Middle frontal gyrus (tissue), 1 donor: Measurements from ENCODE around the gene FBXO47.
A peak's percentile ranks its signal among the peaks of the same experiment; 100 is the strongest.

ENCODE experiments used
- DNase-seq: peaks from one replicate; pipeline ENCODE4 v3.0.0-alpha.2; 2015; ENCODE audit warnings: low spot score; ENCODE audit errors: extremely low spot score

Gene FBXO47

GRCh38 chr17:38967290-38967738, at the start of gene FBXO47:
FBXO47 (minus strand) TSS chr17:38967403; CDS start chr17:38963025, 4,378 bp downstream.
- peak; percentile 32 for DNase-seq

- DNase-seq: no peak
These were observed 49.3 kb upstream of the FBXO47 start for GRCh38 chr17:39016193-39017153.

- DNase-seq: no peak
These were observed 48.3 kb upstream of the FBXO47 start for GRCh38 chr17:39015546-39015935.

- no peak for DNase-seq
These were observed 47.8 kb upstream of the FBXO47 start for GRCh38 chr17:39014795-39015545.

GRCh38 chr17:39014044-39014794, 47.0 kb upstream of the FBXO47 start:
- DNase-seq: no peak

- DNase-seq: no peak
These were observed 45.5 kb upstream of the FBXO47 start for GRCh38 chr17:39012725-39013124.

GRCh38 chr17:39011907-39012468, 44.8 kb upstream of the FBXO47 start:
- DNase-seq: no peak

GRCh38 chr17:39009581-39010001, 42.4 kb upstream of the FBXO47 start:
- DNase-seq: no peak

GRCh38 chr17:39008633-39009032, 41.4 kb upstream of the FBXO47 start:
- DNase-seq: no peak

GRCh38 chr17:39002991-39003715, 36.0 kb upstream of the FBXO47 start:
- DNase-seq: peak; percentile 31

GRCh38 chr17:39001703-39002637, 34.8 kb upstream of the FBXO47 start:
- no peak for DNase-seq

GRCh38 chr17:39000021-39000601, 32.9 kb upstream of the FBXO47 start:
- DNase-seq: no peak

GRCh38 chr17:38996660-38997337, 29.6 kb upstream of the FBXO47 start:
- no peak for DNase-seq

- DNase-seq: no peak
These were observed 26.8 kb upstream of the FBXO47 start for GRCh38 chr17:38994026-38994425.

GRCh38 chr17:38984666-38985065, 17.5 kb upstream of the FBXO47 start:
- no peak for DNase-seq

- peak; percentile 41 for DNase-seq
These were observed 15.9 kb upstream of the FBXO47 start for GRCh38 chr17:38982858-38983746.

- DNase-seq: no peak
These were observed 14.4 kb upstream of the FBXO47 start for GRCh38 chr17:38981636-38982035.
